GM19238 (cell line): Measurements from ENCODE around the gene TEX44.

Experiments used
- DNase-seq: peaks from one replicate; pipeline ENCODE4 v3.0.0; 2011; ENCODE audit warnings: low spot score; ENCODE audit not compliant: insufficient read length

The TEX44 gene

DNA sequence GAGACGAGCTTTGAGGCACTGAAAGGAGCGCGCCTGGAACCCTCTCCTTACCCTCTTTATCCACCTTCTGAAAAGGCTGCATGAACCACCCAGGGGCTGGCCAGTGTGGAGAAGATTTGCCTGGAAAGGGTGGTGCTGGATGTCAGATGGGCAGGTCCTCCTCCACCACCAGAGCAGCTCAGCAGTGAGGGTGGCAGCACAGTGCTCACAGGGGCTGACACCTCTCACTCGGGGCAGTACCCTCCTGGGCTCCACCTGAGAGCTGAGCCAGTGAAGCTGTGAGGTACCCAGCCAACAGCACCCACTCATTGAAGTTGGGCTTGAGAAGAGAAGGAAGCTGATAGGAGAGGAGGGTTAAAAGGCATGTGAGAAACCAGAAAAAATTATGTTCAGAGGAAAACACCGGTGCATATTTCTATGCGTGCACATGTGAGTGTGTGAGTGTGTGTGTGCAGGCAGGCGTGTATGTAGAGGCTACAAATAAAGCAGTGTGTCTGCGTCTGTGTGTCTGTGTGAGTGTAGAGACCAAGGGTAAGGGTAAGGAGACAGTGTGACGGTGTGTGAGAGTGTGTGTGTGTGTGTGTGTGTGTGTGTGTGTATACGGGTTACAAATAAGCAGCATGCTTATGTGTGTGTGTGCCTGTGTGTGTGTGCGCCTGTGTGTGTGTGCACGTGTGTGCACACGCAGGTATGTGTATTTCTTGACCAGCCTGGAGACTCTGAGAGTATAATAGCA is 40.7 kb downstream of the TEX44 start:
- DNase-seq = no peak

- DNase-seq = no peak
Observed at GRCh38 chr2:231634412-231634811, 41.7 kb downstream of the TEX44 start.

DNA sequence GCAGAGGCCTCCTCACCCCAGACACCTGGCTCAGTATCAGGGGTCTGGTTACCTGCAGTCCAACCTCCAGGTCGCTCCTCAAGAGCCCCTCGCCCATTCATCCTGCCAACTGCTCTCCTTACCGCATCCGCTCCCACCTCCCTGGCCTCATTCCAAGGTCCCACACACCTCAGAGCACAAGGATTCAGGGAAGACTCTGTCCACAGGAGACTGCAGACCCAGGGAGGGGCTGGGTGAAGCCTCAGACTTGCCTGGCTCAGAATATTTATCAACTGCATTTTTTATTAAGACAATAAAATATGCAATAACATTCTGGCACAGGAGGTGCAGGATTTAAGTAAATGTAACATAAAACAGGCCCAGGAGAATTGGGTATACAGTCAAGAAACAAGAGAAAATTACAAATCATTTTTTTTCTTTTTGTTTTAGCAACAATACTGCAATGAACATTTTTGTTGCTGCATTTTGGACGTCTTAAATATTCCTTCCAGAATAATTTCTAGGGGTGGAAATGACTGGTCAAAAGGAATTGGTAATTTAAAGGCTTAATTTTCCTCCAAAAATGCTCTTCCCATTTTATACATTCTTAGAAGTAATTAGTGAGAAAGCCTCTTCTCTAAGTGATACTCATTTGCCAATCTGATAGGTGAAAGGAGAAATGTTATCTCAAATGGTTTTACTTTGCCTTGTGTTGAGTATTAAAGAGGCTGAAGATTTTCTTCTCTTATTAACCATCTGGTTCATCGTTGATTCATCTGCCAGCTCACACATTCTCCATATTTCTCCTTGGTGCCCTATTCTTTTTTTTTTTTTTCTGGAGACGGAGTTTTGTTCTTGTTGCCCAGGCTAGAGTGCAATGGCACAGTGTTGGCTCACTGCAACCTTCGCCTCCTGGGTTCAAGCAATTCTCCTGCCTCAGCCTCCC is 42.5 kb downstream of the TEX44 start:
- no peak for DNase-seq

DNA sequence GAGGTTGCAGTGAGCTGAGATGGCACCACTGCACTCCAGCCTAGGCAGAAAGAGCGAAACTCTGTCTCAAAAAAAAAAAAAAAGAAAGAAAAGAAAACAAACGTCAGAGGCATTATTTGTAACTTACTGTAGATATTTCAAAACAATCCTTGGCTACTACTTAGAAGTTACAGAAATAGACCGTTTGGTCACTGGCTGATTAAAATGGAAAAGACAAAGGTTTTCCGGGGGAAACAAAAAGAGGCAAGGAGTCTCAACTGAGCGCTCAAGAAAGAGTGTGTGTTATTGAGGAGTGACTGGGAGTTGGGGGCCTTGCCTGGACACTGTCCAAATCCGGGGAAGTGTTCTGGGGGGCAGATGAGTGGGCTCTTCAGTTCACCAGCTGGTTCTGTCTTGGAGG is 47.6 kb downstream of the TEX44 start:
- DNase-seq = no peak

DNA sequence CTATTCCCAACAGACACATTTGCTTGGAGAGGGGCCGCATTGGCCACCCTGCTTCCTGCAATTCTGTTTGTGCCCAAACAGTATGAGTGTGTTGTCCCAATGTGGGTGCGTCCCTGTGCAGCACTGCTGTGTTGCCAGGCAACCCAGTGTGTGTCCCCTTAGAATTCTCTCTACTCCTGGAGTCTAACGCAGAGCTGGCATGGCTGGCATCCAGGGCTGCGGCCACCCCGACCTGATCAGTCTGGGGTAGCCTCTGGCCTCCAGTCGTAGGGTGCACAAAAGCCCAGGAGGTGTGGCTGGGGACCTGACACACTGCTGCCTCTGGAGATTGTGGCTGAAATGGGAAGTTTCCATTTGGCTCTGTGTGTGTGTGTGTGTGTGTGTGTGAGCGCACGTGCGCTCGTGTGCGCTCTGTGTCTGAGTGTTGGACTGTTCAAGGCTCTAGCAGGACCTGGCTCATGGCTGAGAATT is 48.0 kb downstream of the TEX44 start:
- no peak for DNase-seq

- no peak for DNase-seq
Observed at GRCh38 chr2:231642631-231643494, 50.2 kb downstream of the TEX44 start.

DNA sequence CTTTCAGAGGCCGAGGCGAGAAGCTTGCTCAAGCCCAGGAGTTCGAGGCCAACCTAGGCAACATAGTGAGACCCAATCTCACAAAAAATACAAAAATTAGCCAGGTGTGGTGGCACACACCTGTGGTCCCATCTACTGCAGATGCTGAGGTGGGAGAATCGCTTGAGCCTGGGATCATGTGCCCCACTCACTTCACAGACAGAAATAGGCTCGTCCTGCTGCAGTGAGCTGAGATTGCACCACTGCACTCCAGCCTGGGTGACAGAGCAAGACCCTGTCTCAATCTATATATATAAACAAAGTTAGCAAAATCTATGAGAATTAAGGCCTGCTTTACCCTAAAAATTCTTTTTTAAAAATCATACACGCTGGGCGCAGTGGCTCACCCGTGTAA is 50.8 kb downstream of the TEX44 start:
- DNase-seq = no peak
